Right hindlimb (tissue), 1 donor: ENCODE measurements around the gene KLHDC1.
"Not testable (repeated sequence)": the region's sequence is repeated elsewhere in the genome, so short reads cannot be mapped to it uniquely, and the experiment has no call there.

ENCODE experiments used
- DNase-seq: peaks from one replicate; pipeline ENCODE4 v3.0.0-alpha.2; 2018

Gene KLHDC1, protein sequence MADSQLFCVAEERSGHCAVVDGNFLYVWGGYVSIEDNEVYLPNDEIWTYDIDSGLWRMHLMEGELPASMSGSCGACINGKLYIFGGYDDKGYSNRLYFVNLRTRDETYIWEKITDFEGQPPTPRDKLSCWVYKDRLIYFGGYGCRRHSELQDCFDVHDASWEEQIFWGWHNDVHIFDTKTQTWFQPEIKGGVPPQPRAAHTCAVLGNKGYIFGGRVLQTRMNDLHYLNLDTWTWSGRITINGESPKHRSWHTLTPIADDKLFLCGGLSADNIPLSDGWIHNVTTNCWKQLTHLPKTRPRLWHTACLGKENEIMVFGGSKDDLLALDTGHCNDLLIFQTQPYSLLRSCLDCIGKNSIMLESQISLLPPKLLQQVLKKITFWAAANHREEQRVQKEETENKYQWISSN

DNA sequence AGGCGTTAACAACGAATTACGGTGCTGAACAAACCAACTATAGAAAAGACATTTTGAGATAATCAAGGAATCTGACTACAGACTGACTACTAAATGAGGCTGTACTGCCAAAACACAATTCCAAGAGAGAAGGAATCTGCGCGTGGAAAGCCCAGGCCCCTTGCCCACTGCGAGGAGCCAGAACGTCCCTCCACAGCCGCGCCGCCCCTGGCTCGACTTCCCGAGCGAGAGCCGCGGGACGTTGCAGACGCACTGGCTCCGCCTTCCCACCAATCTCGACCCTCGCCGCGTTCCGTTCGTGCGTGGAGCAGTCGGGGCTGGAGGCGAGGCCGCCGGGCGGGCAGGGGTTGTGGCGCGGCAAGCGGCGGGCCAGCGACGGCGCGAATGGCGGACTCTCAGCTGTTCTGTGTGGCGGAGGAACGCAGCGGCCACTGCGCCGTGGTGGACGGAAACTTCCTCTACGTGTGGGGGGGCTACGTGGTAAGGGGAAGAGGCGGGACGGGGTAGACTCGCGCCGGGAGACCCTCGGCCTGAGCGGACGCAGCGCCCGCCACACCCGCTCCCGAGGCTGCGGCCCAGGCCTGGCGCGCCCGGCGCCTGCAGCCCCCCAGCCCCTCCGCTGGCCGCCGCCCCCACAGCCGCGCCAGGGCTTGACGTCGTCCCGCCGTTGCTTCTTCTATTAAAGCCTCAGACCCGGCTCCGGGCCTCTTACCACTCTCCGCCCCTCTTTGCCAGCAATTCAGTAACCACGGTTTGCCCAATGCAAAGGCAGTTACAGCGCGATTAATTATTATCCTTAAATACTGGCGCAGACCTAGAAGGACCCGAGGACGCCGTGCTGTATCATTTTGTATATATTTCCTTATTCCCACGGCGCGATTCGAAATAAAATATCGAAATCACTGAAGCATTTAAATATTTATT is at the start of gene KLHDC1:
TSS of gene KLHDC1 (plus strand) at position 310 of the 924 bp plus-strand sequence. CDS start at position 385, 75 bp downstream.
- peak; percentile 94 for DNase-seq

DNA sequence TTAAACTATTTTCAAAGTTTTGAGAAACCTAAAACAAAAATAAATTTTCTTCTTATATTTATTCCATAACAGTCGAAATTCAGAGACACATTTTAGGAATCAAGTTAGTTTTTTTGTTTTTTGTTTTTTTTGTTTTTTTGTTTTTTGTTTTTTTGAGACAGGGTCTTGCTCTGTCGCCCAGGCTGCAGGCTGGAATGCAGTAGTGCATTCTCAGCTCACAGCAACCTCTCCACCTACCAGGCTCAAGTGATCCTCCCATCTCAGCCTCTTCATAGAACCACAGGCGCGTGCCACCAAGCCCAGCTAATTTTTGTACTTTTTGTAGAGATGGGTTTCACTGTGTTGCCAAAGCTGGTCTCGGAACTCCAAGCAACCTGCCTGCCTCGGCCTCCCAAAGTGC is 39.4 kb upstream of the KLHDC1 start:
- no peak for DNase-seq

- DNase-seq, result no peak
Observed at GRCh38 chr14:49654511-49654910, 38.4 kb upstream of the KLHDC1 start.

DNA sequence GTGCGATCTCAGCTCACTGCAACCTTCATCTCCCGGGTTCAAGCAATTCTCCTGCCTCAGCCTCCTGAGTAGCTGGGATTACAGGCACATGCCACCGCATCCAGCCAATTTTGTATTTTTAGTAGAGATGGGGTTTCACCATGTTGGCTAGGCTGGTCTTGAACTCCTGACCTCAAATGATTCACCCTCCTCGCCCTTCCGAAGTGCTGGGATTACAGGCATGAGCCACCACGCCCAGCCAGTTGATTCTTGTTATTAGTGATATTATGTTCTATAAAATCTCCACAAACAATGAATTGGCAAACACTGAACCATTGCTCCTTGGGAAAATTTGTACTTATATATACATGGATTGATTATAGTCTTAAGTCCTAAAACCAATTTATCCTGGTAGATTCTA is 35.4 kb upstream of the KLHDC1 start:
- DNase-seq, result not testable (repeated sequence)

DNA sequence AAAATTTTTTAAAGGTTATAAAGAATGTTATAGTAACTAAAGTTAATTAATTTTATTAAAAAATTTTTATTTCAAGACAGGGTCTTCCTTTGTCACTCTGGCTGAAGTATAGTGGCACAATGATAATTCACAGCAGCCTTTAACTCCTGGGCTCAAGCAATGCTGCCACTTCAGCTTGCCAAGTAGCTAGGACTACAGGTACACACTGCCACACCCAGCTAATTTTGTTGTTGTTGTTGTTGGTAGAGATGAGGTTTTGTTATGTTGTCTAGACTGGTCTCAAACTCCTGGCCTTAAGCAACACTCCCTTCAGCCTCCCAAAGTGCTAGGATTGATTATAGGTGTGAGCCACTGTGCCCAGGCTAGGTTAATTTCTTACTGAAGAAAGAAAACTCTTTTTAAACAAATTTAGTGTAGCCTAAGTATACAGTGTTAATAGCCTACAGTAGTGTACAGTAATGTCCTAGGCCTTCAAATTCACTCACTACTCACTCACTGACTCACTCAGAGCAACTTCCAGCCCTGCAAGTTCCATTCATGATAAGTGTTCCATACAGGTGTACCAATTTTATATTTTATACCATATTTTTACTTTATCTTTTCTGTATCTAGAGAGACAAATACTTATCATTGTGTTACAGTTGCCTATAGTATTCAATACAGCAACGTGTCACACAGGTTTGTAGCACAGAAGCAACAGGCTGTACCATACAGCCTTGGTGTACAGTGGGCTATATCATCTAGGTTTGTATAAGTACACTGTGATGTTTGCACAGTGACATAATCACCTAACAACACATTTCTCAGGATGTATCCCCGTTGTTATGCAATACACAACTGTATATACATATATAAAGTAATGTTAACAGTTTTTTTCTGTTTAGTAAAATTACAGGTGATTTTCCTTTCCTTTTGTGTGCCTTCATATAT is 33.1 kb upstream of the KLHDC1 start:
- no peak for DNase-seq

DNA sequence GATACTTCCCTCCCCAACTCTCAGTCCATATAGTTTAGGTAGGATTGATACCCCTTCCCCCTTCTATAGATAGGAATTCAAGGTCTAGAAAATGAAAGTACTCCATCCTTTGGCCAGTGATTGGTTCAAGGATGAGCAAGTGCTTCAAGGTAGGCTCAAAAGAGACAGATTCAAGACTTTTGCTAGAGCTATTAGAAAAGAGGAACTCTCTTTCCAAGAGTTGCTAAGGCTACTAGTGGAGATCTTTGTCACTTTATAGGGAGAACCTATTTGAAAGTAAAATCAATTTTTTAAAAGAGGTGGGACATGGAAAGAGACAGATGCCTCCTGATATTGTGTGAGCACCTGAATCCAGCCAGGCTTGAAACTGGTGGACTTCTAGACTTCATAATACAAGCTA is 22.4 kb upstream of the KLHDC1 start:
- no peak for DNase-seq

DNA sequence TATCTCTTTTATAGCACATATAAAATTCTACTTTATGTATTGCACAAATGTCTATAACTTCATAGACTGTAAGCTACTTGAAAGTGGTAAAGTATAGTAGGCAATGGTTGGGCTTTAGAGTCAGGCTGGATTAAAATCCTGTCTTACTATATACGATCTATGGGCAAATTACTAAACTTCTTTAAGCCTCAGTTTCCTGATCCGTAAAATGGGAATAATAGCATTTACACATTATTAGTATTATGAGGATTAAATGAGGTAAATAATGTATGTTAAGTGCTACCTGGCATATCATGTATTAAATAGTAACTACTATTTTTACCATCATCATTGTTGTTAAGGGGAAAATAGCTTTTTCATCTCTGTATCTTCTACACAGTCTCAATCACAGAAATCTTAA is 19.3 kb upstream of the KLHDC1 start:
- DNase-seq, result no peak

- DNase-seq, result no peak
Observed at GRCh38 chr14:49677643-49678042, 15.3 kb upstream of the KLHDC1 start.

- DNase-seq, result no peak
Observed at GRCh38 chr14:49679271-49679670, 13.6 kb upstream of the KLHDC1 start.

DNA sequence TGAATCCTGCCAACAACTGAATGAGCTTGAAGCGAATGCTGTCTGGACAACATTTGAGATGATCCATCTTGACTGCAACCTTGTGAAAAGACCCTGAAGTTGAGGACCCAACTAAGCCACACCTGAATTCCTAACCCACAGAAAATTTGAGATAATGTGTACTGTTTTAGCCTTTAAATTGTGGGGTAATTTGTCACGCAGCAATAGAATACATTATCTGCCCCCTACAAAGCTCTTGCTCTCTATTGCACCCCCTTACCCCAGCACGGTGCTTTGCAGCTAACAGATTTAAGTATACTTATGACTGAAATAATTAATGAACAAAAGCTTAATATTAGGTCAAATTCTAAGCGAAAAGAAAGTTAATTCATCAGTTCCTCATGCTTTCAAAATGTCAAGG is 6.5 kb upstream of the KLHDC1 start:
- no peak for DNase-seq

DNA sequence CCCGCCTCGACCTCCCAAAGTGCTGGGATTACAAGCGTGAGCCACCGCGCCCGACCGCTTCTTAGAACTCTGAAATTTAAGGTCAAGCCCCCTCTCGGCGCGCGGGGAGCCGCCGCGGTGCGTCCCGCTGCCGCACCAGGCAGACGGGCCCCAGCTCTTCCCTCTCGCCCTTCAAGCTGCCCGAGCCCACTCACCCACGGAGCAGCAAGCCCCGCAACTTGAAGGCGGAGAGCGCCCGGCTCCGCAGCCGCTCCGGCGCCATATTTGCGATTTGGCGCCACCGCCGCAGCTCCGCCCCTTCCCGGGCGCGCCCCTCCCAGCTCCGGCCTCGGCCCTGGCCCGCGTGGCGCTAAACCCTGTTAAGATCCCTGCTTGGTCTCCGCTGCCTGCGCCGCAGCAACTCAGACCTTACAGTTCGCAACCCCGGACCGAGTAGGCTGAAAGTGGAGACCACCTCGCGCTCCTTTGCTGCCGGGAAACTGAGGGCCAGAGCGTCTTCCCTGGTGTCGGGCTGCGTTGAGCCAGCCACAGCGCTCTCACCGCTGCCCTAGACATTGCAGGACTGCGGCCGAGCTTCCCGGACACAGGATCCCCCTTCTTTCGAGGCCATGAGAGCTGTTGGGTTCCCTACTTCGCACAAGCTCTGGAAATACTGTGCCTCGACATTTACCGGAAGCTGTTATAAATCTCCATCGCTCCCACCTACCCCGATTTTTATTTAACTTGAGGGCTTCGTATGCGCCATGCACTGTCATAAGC is 4.8 kb upstream of the KLHDC1 start, which contains the start of gene POLE2:
TSS of gene POLE2 (minus strand) at position 273 of the 759 bp plus-strand sequence. CDS start at position 262, 11 bp downstream.
- peak; percentile 89 for DNase-seq

DNA sequence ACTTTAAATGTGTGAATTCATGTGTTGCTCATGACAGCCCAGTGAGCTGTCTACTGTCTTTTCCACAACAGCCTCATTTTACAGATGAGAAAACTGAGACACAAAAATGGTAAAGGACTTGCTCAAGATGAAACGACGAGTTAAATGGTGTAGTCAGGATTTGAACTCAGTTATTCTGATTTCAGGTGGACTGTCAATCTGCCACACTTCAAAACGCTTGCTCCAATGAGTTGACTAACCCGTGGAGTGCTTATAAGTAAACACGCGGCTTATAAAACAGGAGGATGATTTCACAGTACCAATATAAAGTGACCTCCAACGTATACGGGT is 4.3 kb upstream of the KLHDC1 start:
- DNase-seq, result no peak

- DNase-seq, result no peak
Observed at GRCh38 chr14:49691031-49691430, 1.9 kb upstream of the KLHDC1 start.

DNA sequence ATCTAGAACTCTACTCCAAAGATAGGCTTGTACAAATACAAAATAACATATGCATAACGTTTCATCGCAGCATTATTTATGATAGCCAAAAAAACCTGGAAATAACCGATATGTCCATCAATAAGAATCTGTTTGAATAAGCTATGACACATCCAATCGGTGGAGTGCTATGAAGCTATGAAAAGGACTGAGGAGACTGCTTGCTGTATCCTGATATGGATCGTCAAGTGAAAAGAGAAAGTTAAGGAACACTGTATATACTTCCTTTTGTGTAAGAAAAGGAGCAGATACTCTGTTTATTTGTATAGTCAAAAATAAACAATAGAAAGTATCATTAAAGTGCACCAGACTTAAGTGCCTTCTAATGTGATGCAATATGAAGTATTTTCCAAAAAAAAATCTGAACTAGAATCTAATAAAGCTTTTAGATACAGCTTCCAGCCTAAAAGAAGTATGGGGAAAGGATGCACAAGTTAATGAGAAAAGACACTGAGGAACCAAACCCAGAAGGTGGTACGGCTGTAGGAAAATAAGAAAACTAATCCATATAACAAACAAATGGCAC is 645 bp upstream of the KLHDC1 start:
- no peak for DNase-seq

- DNase-seq, result not testable (repeated sequence)
Observed at GRCh38 chr14:49693735-49694124, 810 bp downstream of the KLHDC1 start.

GRCh38 chr14:49702725-49703124 is 9.8 kb downstream of the KLHDC1 start:
- no peak for DNase-seq

DNA sequence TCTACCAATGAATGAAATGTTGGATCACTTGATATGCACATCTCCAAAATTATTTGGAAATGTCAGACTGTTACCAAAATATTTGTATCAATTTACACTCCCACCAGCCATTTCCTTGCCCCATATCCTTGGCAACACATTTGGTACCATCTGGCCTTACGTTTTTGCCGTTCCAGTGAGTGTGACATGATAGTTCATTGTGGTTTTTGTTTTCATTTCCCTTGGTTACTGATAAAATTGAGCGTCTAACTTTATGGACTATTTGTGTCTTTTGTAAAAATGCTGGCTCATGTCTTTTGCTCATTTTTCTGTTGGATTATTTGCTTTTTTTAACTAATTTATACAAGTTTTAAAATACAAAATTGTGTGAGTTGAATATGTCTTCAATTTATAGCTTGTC is 11.0 kb downstream of the KLHDC1 start:
- DNase-seq, result no peak

DNA sequence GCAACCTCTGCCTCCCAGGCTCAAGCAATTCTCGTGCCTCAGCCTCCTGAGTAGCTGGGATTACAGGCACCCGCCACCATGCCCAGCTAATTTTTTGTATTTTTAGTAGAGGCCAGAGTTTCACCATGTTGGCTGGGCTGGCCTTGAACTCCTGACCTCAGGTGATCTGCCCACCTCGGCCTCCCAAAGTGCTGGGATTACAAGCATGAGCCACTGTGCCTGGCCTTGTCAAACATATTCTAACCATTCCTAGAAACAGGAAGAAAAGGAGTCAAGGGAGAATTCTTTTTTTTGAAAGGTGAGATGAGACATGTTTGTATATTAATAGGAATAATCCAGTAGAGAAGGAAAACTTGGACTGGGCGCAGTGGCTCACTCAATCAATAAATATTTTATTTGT is 11.6 kb downstream of the KLHDC1 start:
- not testable (repeated sequence) for DNase-seq

DNA sequence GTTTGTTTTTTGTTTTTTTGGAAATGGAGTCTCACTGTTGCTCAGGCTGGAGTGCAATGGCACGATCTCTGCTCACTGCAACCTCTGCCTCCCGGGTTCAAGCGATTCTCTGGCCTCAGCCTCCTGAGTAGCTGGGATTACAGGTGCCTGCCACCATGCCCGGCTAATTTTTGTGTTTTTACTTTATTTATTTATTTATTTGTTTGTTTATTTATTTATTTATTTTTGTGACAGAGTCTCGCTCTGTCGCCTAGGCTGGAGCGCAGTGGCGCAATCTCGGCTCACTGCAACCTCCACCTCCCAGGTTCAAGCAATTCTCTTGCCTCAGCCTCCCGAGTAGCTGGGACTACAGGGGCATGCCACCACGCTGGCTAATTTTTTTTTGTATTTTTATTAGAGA is 18.1 kb downstream of the KLHDC1 start:
- DNase-seq, result not testable (repeated sequence)

DNA sequence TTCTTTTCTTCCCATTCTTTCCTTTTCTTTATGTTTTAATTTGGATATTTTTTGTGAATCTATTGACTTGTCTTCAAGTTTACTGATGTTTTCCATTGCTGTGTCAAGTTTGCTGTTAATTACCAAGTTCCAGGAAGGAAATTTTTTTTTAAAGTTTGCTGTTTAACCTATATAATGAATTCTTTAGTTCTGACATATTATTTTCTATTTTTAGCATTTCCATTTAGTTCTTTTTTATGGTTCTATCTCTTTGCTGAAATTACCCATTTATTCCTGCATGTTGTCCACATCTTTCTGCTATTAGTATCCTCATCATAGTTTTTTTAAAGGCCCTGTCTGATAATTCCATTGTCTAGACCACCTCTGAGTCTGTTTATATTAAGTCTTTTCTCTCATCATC is 27.8 kb downstream of the KLHDC1 start:
- DNase-seq, result no peak

- DNase-seq, result peak; percentile 25
Observed at GRCh38 chr14:49721733-49722435, 29.0 kb downstream of the KLHDC1 start.
